Left cardiac atrium (tissue), 4 donors: ENCODE measurements around the gene EGFR. TPM values are rescaled to one million over a fixed set of nuclear protein-coding genes. Genes with fewer than 3 reads are reported as not detected.

Source experiments
- ATAC-seq, 2 donors: fragments of 200-7000 bp; cut with Tn5 transposase; one replicate each; pipeline ENCODE4 v1.9.1; 2020; ENCODE audit warnings: mild to moderate bottlenecking in 2 of 2, moderate library complexity in 2 of 2
- DNase-seq: peaks from one replicate; pipeline ENCODE4 v3.0.0-alpha.2; 2020
- intact Hi-C, 2 donors: fragments of 100-400 bp; cut with DNase I; formaldehyde crosslinking; loops; one replicate each; pipeline versions ENCODE4 v1.14.1 to v1.15.1; 2022 to 2023
- total RNA-seq, 2 donors: library from RNA; stranded (reverse); fragmentation: NEBNext Ultra II Directional; extraction: Animal tissue kit (Norgen Biotek cat#: 25700); gene quantifications; one replicate each; pipeline ENCODE4 v1.2.1, GENCODE V29; 2021
- donor health status: DM: no; HTN: yes; CAD: no.
- donor health status: DM: no; HTN: yes; CAD: no; lungs with severe emphysema.
- donor health status: DM: yes; HTN: yes; CAD: no.
- donor health status: Dilated cardiomyopathy.

The EGFR gene
- total RNA-seq, 2 donors from 2014 or later: 23.3 to 26.6 TPM

- intact Hi-C loops: no loop called here
- no peak for DNase-seq
- no peak for ATAC-seq
Observed at GRCh38 chr7:55235115-55235514, 216.3 kb downstream of the EGFR start.

GRCh38 chr7:55235801-55236200 lies 217.0 kb downstream of the EGFR start:
- DNase-seq (no peak), ATAC-seq (no peak)
- intact Hi-C loops: no loop called here

GRCh38 chr7:55236476-55236875 lies 217.7 kb downstream of the EGFR start:
- intact Hi-C loops: no loop called here
- DNase-seq (no peak), ATAC-seq (no peak)

- ATAC-seq (no peak), DNase-seq (no peak)
- intact Hi-C loops: no loop called here
Observed at GRCh38 chr7:55237156-55237893, 218.5 kb downstream of the EGFR start.

- intact Hi-C loops: no loop called here
- DNase-seq: no peak
- ATAC-seq: no peak
Observed at GRCh38 chr7:55239406-55239805, 220.6 kb downstream of the EGFR start.

GRCh38 chr7:55240418-55241142 lies 221.8 kb downstream of the EGFR start:
- ATAC-seq (no peak), DNase-seq (no peak)
- intact Hi-C loops: no loop called here

GRCh38 chr7:55241958-55242357 lies 223.1 kb downstream of the EGFR start:
- no peak for DNase-seq
- ATAC-seq: no peak
- intact Hi-C loops: no loop called here

- ATAC-seq (no peak), DNase-seq (no peak)
- intact Hi-C loops: no loop called here
Observed at GRCh38 chr7:55242613-55243012, 223.8 kb downstream of the EGFR start.

GRCh38 chr7:55244006-55244745 lies 225.4 kb downstream of the EGFR start:
- intact Hi-C loops: no loop called here

GRCh38 chr7:55245271-55245723 lies 226.5 kb downstream of the EGFR start:
- ATAC-seq: peak; percentile 50 to 73
- intact Hi-C loops: no loop called here
- no peak for DNase-seq

More at GRCh38 chr7:55244006-55244745, 225.4 kb downstream of the EGFR start:
- ATAC-seq (no peak), DNase-seq (no peak)

GRCh38 chr7:55246171-55246570 lies 227.4 kb downstream of the EGFR start:
- ATAC-seq (no peak), DNase-seq (no peak)
- intact Hi-C loops: no loop called here

- no peak for DNase-seq
- peak in 1 of 2 donors; percentile 42 for ATAC-seq
- intact Hi-C loops: no loop called here
Observed at GRCh38 chr7:55247428-55247827, 228.6 kb downstream of the EGFR start.

- no peak for DNase-seq
- intact Hi-C loops: no loop called here
- no peak for ATAC-seq
Observed at GRCh38 chr7:55248526-55248925, 229.7 kb downstream of the EGFR start.

- no peak for DNase-seq
- intact Hi-C loops: no loop called here
Observed at GRCh38 chr7:55249332-55249731, 230.5 kb downstream of the EGFR start.

GRCh38 chr7:55250313-55250712 lies 231.5 kb downstream of the EGFR start:
- ATAC-seq (no peak), DNase-seq (no peak)
- intact Hi-C loops: loop anchor here (10.0 kb wide), 3 partner anchors 156 to 406 kb away; no protein-coding TSS in a partner anchor

More at GRCh38 chr7:55249332-55249731, 230.5 kb downstream of the EGFR start:
- no peak for ATAC-seq

GRCh38 chr7:55251313-55251712 lies 232.5 kb downstream of the EGFR start:
- DNase-seq (no peak), ATAC-seq (no peak)
- intact Hi-C loops: loop anchor here (10.0 kb wide), 3 partner anchors 157 to 407 kb away; no protein-coding TSS in a partner anchor

- DNase-seq: no peak
- intact Hi-C loops: loop anchor here (10.0 kb wide), 3 partner anchors 157 to 407 kb away; no protein-coding TSS in a partner anchor
- no peak for ATAC-seq
Observed at GRCh38 chr7:55251911-55252310, 233.1 kb downstream of the EGFR start.

- DNase-seq (no peak), ATAC-seq (no peak)
- intact Hi-C loops: loop anchor here (10.0 kb wide), 3 partner anchors 158 to 408 kb away; no protein-coding TSS in a partner anchor
Observed at GRCh38 chr7:55252386-55252785, 233.6 kb downstream of the EGFR start.

GRCh38 chr7:55253188-55253587 lies 234.4 kb downstream of the EGFR start:
- ATAC-seq: no peak
- intact Hi-C loops: loop anchor here (10.0 kb wide), 3 partner anchors 158 to 408 kb away; no protein-coding TSS in a partner anchor
- DNase-seq: no peak

GRCh38 chr7:55254242-55254595 lies 235.4 kb downstream of the EGFR start:
- DNase-seq (no peak), ATAC-seq (no peak)
- intact Hi-C loops: loop anchor here (10.0 kb wide), 3 partner anchors 159 to 409 kb away; no protein-coding TSS in a partner anchor
